ENCODE measurements around the gene ZNF827. TPM values are rescaled to one million over a fixed set of nuclear protein-coding genes. Genes with fewer than 3 reads are reported as not detected.

Gene ZNF827
- total RNA-seq, 4 donors from 2014 or later: 9.3 to 39.4 (median 20.3) TPM

DNA sequence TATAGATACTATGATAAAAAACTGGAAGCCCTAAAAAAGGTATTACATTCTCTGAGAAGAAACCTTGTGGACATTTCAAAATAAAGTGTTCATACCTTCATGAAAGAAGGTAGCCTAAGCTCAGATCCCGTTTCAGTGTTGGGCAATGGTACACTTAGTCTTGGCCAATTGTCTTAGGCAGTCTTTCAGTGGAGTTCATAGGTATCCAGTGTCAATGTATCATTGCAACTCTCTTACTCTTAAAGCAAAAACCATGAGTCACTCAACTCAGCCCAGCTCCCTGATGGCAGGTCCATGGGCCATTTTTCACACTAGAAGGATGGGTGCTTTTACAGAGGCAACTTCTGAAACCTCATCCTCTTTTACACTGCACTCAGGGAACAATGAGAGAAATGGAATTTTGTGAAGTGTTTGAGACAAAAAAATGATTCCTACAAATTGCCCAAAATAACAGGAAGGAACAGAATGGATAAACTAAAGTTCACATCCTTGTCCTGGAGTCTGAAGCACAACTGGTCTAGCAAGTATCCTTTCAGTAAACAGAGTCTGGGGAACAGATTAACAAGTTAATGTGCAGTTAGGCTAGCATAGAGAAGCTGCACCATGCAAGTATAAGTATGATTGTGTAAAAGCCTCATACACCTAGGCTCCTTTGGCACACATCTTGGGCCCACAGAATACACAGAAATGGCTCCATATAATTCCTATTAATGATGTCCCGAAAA, 7.0 kb upstream of the ZNF827 start:
- H3K27me3 ChIP-seq: no peaks in the 10 kb centered on the region
- 89 to 100% methylated on average over 1 to 2 of the region's 2 CpGs for WGBS, 2 donors (ENCODE audit: low coverage in 1 of 2)
- H3K36me3 ChIP-seq: no peaks in the 10 kb centered on the region
- no peaks in the 10 kb centered on the region for H3K4me1 ChIP-seq
- no peak overlapping the region for H3K27ac ChIP-seq
- TF ChIP-seq POLR2AphosphoS5 (IDR thresholded peaks at IDR 0.05) (no peak), EP300 (IDR thresholded peaks at IDR 0.05) (no peak), POLR2A (IDR thresholded peaks at IDR 0.05) (no peak)
- TF ChIP-seq, protein P1, sequence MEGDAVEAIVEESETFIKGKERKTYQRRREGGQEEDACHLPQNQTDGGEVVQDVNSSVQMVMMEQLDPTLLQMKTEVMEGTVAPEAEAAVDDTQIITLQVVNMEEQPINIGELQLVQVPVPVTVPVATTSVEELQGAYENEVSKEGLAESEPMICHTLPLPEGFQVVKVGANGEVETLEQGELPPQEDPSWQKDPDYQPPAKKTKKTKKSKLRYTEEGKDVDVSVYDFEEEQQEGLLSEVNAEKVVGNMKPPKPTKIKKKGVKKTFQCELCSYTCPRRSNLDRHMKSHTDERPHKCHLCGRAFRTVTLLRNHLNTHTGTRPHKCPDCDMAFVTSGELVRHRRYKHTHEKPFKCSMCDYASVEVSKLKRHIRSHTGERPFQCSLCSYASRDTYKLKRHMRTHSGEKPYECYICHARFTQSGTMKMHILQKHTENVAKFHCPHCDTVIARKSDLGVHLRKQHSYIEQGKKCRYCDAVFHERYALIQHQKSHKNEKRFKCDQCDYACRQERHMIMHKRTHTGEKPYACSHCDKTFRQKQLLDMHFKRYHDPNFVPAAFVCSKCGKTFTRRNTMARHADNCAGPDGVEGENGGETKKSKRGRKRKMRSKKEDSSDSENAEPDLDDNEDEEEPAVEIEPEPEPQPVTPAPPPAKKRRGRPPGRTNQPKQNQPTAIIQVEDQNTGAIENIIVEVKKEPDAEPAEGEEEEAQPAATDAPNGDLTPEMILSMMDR (IDR thresholded peaks at IDR 0.05): no peak
- no peaks in the 10 kb centered on the region for H3K9me3 ChIP-seq
- no peak for ATAC-seq
- no peak overlapping the region for H3K4me3 ChIP-seq

DNA sequence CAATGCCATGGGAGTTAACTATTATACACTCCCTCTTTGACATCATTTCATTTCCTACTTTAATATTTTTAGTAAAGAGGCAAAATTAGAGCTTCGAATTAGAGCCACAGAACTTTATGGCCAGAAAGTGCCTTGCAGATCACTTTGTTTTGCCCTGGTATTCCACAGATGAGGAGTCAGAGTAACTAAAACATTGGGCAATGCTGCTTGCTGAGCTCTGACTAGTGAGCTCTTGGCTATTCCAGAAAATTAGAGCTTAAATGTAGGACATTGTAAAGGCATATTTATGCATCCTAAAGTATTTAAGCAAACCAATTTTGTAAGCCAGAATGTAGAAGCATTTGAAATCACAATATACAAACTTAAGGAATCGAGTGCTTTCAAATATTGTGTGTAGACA, 6.3 kb upstream of the ZNF827 start:
- ATAC-seq: no peak
- no peak for TF ChIP-seq EP300 (IDR thresholded peaks at IDR 0.05)
- TF ChIP-seq POLR2AphosphoS5 (IDR thresholded peaks at IDR 0.05): no peak
- no peak for TF ChIP-seq POLR2A (IDR thresholded peaks at IDR 0.05)
- TF ChIP-seq, protein P1 (IDR thresholded peaks at IDR 0.05): no peak
- Histone ChIP-seq H3K4me3 (no peak overlapping the region), H3K4me1 (peaks cover 0 to under 1% (median 0%) of the 10 kb centered on the region in 3 donors), H3K36me3 (no peaks in the 10 kb centered on the region), H3K27ac (no peak overlapping the region), H3K9me3 (no peaks in the 10 kb centered on the region), H3K27me3 (no peaks in the 10 kb centered on the region)
- 88 to 97% methylated on average over 2 of the region's 2 CpGs for WGBS, 2 donors (ENCODE audit: low coverage in 1 of 2)

DNA sequence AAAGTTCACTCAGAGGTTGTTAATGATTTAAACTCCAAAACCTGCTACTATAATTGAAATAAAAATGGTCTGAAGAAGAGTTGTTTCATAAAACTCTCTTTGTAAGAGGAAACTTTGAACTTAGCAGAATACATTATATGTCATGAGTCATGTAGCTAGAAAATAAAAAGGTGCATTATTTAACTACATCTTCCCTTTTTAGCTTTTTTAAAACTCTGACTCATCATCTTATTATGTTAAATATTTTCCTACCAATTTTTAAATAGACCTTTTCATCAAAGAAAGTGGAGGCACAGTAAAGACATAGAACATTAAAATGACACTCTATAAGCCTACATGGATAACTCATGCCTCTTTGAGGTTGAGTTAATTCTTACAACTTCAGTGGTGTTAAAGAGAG, 1.2 kb upstream of the ZNF827 start:
- no peaks in the 10 kb centered on the region for H3K27me3 ChIP-seq
- no peak for ATAC-seq
- H3K4me1 ChIP-seq: peaks cover 0 to 22% (median 3%) of the 10 kb centered on the region in 3 donors
- H3K36me3 ChIP-seq: no peaks in the 10 kb centered on the region
- H3K4me3 ChIP-seq: no peak overlapping the region
- peak overlapping the region in 1 of 4 donors; percentile 91 for H3K27ac ChIP-seq
- TF ChIP-seq, protein P1 (IDR thresholded peaks at IDR 0.05): no peak
- TF ChIP-seq EP300 (IDR thresholded peaks at IDR 0.05): no peak
- TF ChIP-seq POLR2AphosphoS5 (IDR thresholded peaks at IDR 0.05): no peak
- TF ChIP-seq POLR2A (IDR thresholded peaks at IDR 0.05): no peak
- no peaks in the 10 kb centered on the region for H3K9me3 ChIP-seq

DNA sequence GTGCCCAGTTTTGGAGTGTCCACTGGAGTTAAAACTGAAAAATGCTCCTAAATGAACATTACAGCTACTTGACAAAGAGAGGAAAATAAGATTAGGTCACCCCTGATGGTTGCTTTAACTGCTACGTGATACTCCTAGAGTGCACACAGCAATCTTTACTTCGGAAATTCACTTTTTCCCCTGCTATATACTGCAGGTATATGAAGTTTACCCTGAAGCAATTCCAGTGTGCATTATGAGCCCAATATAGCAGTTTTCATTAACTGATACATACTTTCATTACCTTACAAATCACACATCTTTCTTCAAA, 773 bp upstream of the ZNF827 start:
- no peak for ATAC-seq
- TF ChIP-seq POLR2A (IDR thresholded peaks at IDR 0.05) (no peak), EP300 (IDR thresholded peaks at IDR 0.05) (no peak), POLR2AphosphoS5 (IDR thresholded peaks at IDR 0.05) (no peak)
- TF ChIP-seq, protein P1 (IDR thresholded peaks at IDR 0.05): no peak

DNA sequence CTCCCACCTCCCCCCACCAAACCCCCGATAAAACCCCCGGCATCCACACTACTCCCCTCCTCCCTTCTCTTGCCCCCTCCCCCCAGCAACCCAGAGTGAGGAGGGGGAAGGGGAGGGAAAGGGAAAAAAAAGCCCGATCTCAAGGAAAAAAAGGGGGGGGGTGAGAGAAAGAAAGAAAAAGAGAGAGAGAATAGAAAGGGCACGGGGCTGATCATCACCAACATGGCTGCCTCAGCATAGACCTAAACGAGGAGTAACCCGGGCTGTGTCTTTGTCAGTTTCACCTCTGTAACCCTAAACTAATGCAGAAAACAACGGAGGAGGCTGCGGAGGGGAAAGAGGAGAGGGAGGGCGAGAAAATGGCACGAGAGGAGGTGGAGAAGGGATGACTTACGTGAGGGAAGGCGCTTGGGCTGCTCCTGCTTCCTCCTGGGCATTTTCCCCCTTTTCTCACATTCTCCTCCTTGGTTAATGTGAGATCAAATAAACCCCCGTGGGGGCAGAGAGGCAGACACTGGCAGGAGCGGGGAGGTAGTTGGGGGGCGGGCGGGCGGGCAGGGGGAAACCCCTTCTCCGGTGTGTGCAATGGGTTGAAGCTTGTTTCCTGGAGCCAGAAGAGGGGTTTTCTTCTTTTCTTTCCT, 532 bp downstream of the ZNF827 start:
- no peaks in the 10 kb centered on the region for H3K36me3 ChIP-seq
- no peaks in the 10 kb centered on the region for H3K27me3 ChIP-seq
- no peaks in the 10 kb centered on the region for H3K9me3 ChIP-seq
- no peak for ATAC-seq
- whole genome bisulfite sequencing, 2 donors (ENCODE audit: low coverage in 1 of 2): 0% methylated on average over 9 to 13 of the region's 18 CpGs
- TF ChIP-seq, protein P1 (IDR thresholded peaks at IDR 0.05): no peak
- TF ChIP-seq POLR2A (IDR thresholded peaks at IDR 0.05) (no peak), POLR2AphosphoS5 (IDR thresholded peaks at IDR 0.05) (no peak), EP300 (IDR thresholded peaks at IDR 0.05) (no peak)
- peaks cover 0 to 38% (median 3%) of the 10 kb centered on the region in 3 donors for H3K4me1 ChIP-seq
- peak overlapping the region; percentile 88 to 93 for H3K4me3 ChIP-seq
- peak overlapping the region; percentile 59 to 97 (median 90) for H3K27ac ChIP-seq

More for the DNA sequence above, 773 bp upstream of the ZNF827 start:
- H3K4me1 ChIP-seq: peaks cover 0 to 27% (median 3%) of the 10 kb centered on the region in 3 donors
- WGBS, 2 donors (ENCODE audit: low coverage in 1 of 2): 0 to 20% methylated on average over 1 to 2 of the region's 2 CpGs
- H3K4me3 ChIP-seq: peak overlapping the region in 1 of 2 donors; percentile 88
- H3K36me3 ChIP-seq: no peaks in the 10 kb centered on the region
- H3K27ac ChIP-seq: peak overlapping the region in 2 of 4 donors; percentile 91 to 97
- no peaks in the 10 kb centered on the region for H3K9me3 ChIP-seq
- no peaks in the 10 kb centered on the region for H3K27me3 ChIP-seq

Data from gastroesophageal sphincter (tissue), 4 donors.